ENCODE measurements around the gene FXYD5. TPM values are rescaled to one million over a fixed set of nuclear protein-coding genes. Genes with fewer than 3 reads are reported as not detected.

Gene FXYD5
- total and polyA plus RNA-seq, 7 experiments from 2014 or later: 362 to 575 (median 407) TPM

GRCh38 chr19:35179830-35180229 lies 25.3 kb downstream of the FXYD5 start:
- Mint-ChIP-seq H3K27me3 (peaks cover 0 to 5% (median 0%) of the 10 kb centered on the region in 5 donors), H3K4me3 (peak overlapping the region in 9 of 10 donors; percentile 22 to 75 (median 58)), H3K9me3 (peaks cover 0 to 23% (median 4%) of the 10 kb centered on the region in 11 donors), H3K4me1 (peaks cover 26 to 59% (median 41%) of the 10 kb centered on the region in 7 donors), H3K27ac (peak overlapping the region; percentile 17 to 88 (median 53)), H3K36me3 (peaks cover 0 to 30% (median 0%) of the 10 kb centered on the region in 5 donors)
- no peaks in the 10 kb centered on the region for H3K27me3 ChIP-seq (ENCODE audit: control insufficient read depth in 2 of 2, insufficient read depth in 2 of 2, low read length in 2 of 2)
- DNase-seq (peak in 3 of 9 donors; percentile 25 to 29 (median 29)), ATAC-seq (no peak)
- H3K36me3 ChIP-seq (ENCODE audit: control insufficient read depth in 2 of 3, insufficient read depth in 3 of 3, low read length in 3 of 3): no peaks in the 10 kb centered on the region
- H3K4me3 ChIP-seq (ENCODE audit: low read length): no peak overlapping the region
- H3K4me1 ChIP-seq (ENCODE audit: control insufficient read depth in 2 of 2, insufficient read depth in 2 of 2, low read length in 2 of 2): peaks cover 0 to 14% of the 10 kb centered on the region in 2 donors
- ChIA-PET POLR2A (interaction anchor here (0.6 to 2.9 kb wide), 11 partner anchors 8 to 302 kb away, joined by 3 to 13 read pairs (median 5); partner anchors contain the start of gene FXYD5), CTCF (interaction anchor here (0.5 to 1.0 kb wide), 2 partner anchors 17 to 31 kb away, joined by 3 to 4 read pairs; no protein-coding TSS in a partner anchor)
- intact Hi-C loops (cut with micrococcal nuclease): no loop called here
- H3K9me3 ChIP-seq (ENCODE audit: control insufficient read depth in 2 of 3, low read length in 3 of 3): no peaks in the 10 kb centered on the region
- no peak overlapping the region for H3K27ac ChIP-seq (ENCODE audit: low read depth, low read length)

- H3K27me3 ChIP-seq (ENCODE audit: control insufficient read depth in 2 of 2, insufficient read depth in 2 of 2, low read length in 2 of 2): no peaks in the 10 kb centered on the region
- Mint-ChIP-seq H3K27ac (peak overlapping the region in 2 of 9 donors; percentile 2 to 13), H3K36me3 (peaks cover 0 to 28% (median 0%) of the 10 kb centered on the region in 5 donors), H3K4me1 (peaks cover 20 to 48% (median 36%) of the 10 kb centered on the region in 7 donors), H3K27me3 (peaks cover 0 to 7% (median 0%) of the 10 kb centered on the region in 5 donors), H3K4me3 (no peak overlapping the region), H3K9me3 (peaks cover 0 to 23% (median 4%) of the 10 kb centered on the region in 11 donors)
- H3K9me3 ChIP-seq (ENCODE audit: control insufficient read depth in 2 of 3, low read length in 3 of 3): no peaks in the 10 kb centered on the region
- intact Hi-C loops (cut with micrococcal nuclease): no loop called here
- DNase-seq (no peak), ATAC-seq (no peak)
- H3K27ac ChIP-seq (ENCODE audit: low read depth, low read length): no peak overlapping the region
- no peaks in the 10 kb centered on the region for H3K36me3 ChIP-seq (ENCODE audit: control insufficient read depth in 2 of 3, insufficient read depth in 3 of 3, low read length in 3 of 3)
- ChIA-PET CTCF (no interaction called here), POLR2A (interaction anchor here (0.9 to 2.7 kb wide), 6 partner anchors 9 to 83 kb away, joined by 3 to 13 read pairs (median 3); no protein-coding TSS in a partner anchor)
- H3K4me3 ChIP-seq (ENCODE audit: low read length): no peak overlapping the region
- H3K4me1 ChIP-seq (ENCODE audit: control insufficient read depth in 2 of 2, insufficient read depth in 2 of 2, low read length in 2 of 2): peaks cover 0 to 14% of the 10 kb centered on the region in 2 donors
These were observed 26.9 kb downstream of the FXYD5 start for GRCh38 chr19:35181387-35181786.

GRCh38 chr19:35184267-35184666 lies 29.7 kb downstream of the FXYD5 start:
- intact Hi-C loops (cut with micrococcal nuclease): no loop called here
- Mint-ChIP-seq H3K9me3 (peaks cover 0 to 14% (median 2%) of the 10 kb centered on the region in 11 donors), H3K4me3 (no peak overlapping the region), H3K4me1 (peaks cover 9 to 26% (median 20%) of the 10 kb centered on the region in 7 donors), H3K36me3 (peaks cover 0 to 15% (median 0%) of the 10 kb centered on the region in 5 donors), H3K27me3 (peaks cover 0 to 12% (median 0%) of the 10 kb centered on the region in 5 donors), H3K27ac (no peak overlapping the region)
- Histone ChIP-seq H3K27ac (ENCODE audit: low read depth, low read length) (no peak overlapping the region), H3K4me3 (ENCODE audit: low read length) (no peak overlapping the region), H3K9me3 (ENCODE audit: control insufficient read depth in 2 of 3, low read length in 3 of 3) (no peaks in the 10 kb centered on the region), H3K4me1 (ENCODE audit: control insufficient read depth in 2 of 2, insufficient read depth in 2 of 2, low read length in 2 of 2) (peaks cover 0 to 12% of the 10 kb centered on the region in 2 donors), H3K27me3 (ENCODE audit: control insufficient read depth in 2 of 2, insufficient read depth in 2 of 2, low read length in 2 of 2) (no peaks in the 10 kb centered on the region), H3K36me3 (ENCODE audit: control insufficient read depth in 2 of 3, insufficient read depth in 3 of 3, low read length in 3 of 3) (no peaks in the 10 kb centered on the region)
- DNase-seq: no peak
- no peak for ATAC-seq
- ChIA-PET POLR2A (interaction anchor here (0.8 to 1.1 kb wide), 3 partner anchors 13 to 51 kb away, joined by 3 to 4 read pairs (median 3); no protein-coding TSS in a partner anchor), CTCF (interaction anchor here (0.6 to 1.0 kb wide), 2 partner anchors 29 to 33 kb away, joined by 3 read pairs; no protein-coding TSS in a partner anchor)

GRCh38 chr19:35184884-35185283 lies 30.3 kb downstream of the FXYD5 start:
- DNase-seq (no peak), ATAC-seq (no peak)
- Histone ChIP-seq H3K4me1 (ENCODE audit: control insufficient read depth in 2 of 2, insufficient read depth in 2 of 2, low read length in 2 of 2) (peaks cover 0 to 6% of the 10 kb centered on the region in 2 donors), H3K36me3 (ENCODE audit: control insufficient read depth in 2 of 3, insufficient read depth in 3 of 3, low read length in 3 of 3) (no peaks in the 10 kb centered on the region), H3K27ac (ENCODE audit: low read depth, low read length) (no peak overlapping the region), H3K4me3 (ENCODE audit: low read length) (no peak overlapping the region), H3K27me3 (ENCODE audit: control insufficient read depth in 2 of 2, insufficient read depth in 2 of 2, low read length in 2 of 2) (no peaks in the 10 kb centered on the region), H3K9me3 (ENCODE audit: control insufficient read depth in 2 of 3, low read length in 3 of 3) (no peaks in the 10 kb centered on the region)
- peaks cover 0 to 15% (median 2%) of the 10 kb centered on the region in 11 donors for H3K9me3 Mint-ChIP-seq
- POLR2A ChIA-PET: interaction anchor here (1.1 kb wide), 1 partner anchor 13 kb away, joined by 3 read pairs; no protein-coding TSS in a partner anchor
- CTCF ChIA-PET: no interaction called here
- no peak overlapping the region for H3K4me3 Mint-ChIP-seq
- peaks cover 3 to 20% (median 14%) of the 10 kb centered on the region in 7 donors for H3K4me1 Mint-ChIP-seq
- intact Hi-C loops (cut with micrococcal nuclease): no loop called here
- H3K27me3 Mint-ChIP-seq: peaks cover 0 to 16% (median 0%) of the 10 kb centered on the region in 5 donors
- H3K36me3 Mint-ChIP-seq: peaks cover 0 to 14% (median 0%) of the 10 kb centered on the region in 5 donors
- no peak overlapping the region for H3K27ac Mint-ChIP-seq

GRCh38 chr19:35194012-35194984 lies 39.8 kb downstream of the FXYD5 start:
- H3K27ac Mint-ChIP-seq: peak overlapping the region in 3 of 9 donors; percentile 43 to 64 (median 44)
- POLR2A ChIA-PET: interaction anchor here (0.6 to 1.4 kb wide), 11 partner anchors 10 to 72 kb away, joined by 3 to 7 read pairs (median 4); partner anchors contain the start of gene FXYD7

GRCh38 chr19:35195830-35196229 lies 41.3 kb downstream of the FXYD5 start:
- ChIA-PET POLR2A (interaction anchor here (1.0 kb wide), 1 partner anchor 16 kb away, joined by 5 read pairs; no protein-coding TSS in a partner anchor), CTCF (interaction anchor here (0.6 kb wide), 1 partner anchor 42 kb away, joined by 5 read pairs; the partner anchor contains the start of gene FXYD5)
- H3K4me3 ChIP-seq (ENCODE audit: low read length): no peak overlapping the region
- intact Hi-C loops (cut with micrococcal nuclease): no loop called here
- H3K4me3 Mint-ChIP-seq: no peak overlapping the region
- DNase-seq (no peak), ATAC-seq (no peak)
- no peaks in the 10 kb centered on the region for H3K27me3 ChIP-seq (ENCODE audit: control insufficient read depth in 2 of 2, insufficient read depth in 2 of 2, low read length in 2 of 2)
- H3K36me3 ChIP-seq (ENCODE audit: control insufficient read depth in 2 of 3, insufficient read depth in 3 of 3, low read length in 3 of 3): no peaks in the 10 kb centered on the region
- peaks cover 0 to 9% (median 0%) of the 10 kb centered on the region in 5 donors for H3K27me3 Mint-ChIP-seq
- peaks cover 0 to 4% (median 0%) of the 10 kb centered on the region in 11 donors for H3K9me3 Mint-ChIP-seq
- peaks cover 10 to 36% (median 22%) of the 10 kb centered on the region in 7 donors for H3K4me1 Mint-ChIP-seq
- H3K4me1 ChIP-seq (ENCODE audit: control insufficient read depth in 2 of 2, insufficient read depth in 2 of 2, low read length in 2 of 2): no peaks in the 10 kb centered on the region
- H3K36me3 Mint-ChIP-seq: peaks cover 0 to 9% (median 0%) of the 10 kb centered on the region in 5 donors
- peak overlapping the region in 2 of 9 donors; percentile 64 to 82 for H3K27ac Mint-ChIP-seq
- no peak overlapping the region for H3K27ac ChIP-seq (ENCODE audit: low read depth, low read length)
- H3K9me3 ChIP-seq (ENCODE audit: control insufficient read depth in 2 of 3, low read length in 3 of 3): no peaks in the 10 kb centered on the region

More at GRCh38 chr19:35194012-35194984, 39.8 kb downstream of the FXYD5 start:
- Histone ChIP-seq H3K27ac (ENCODE audit: low read depth, low read length) (no peak overlapping the region), H3K36me3 (ENCODE audit: control insufficient read depth in 2 of 3, insufficient read depth in 3 of 3, low read length in 3 of 3) (no peaks in the 10 kb centered on the region), H3K9me3 (ENCODE audit: control insufficient read depth in 2 of 3, low read length in 3 of 3) (no peaks in the 10 kb centered on the region), H3K4me1 (ENCODE audit: control insufficient read depth in 2 of 2, insufficient read depth in 2 of 2, low read length in 2 of 2) (no peaks in the 10 kb centered on the region), H3K27me3 (ENCODE audit: control insufficient read depth in 2 of 2, insufficient read depth in 2 of 2, low read length in 2 of 2) (no peaks in the 10 kb centered on the region), H3K4me3 (ENCODE audit: low read length) (no peak overlapping the region)
- Mint-ChIP-seq H3K27me3 (peaks cover 0 to 21% (median 0%) of the 10 kb centered on the region in 5 donors), H3K4me3 (no peak overlapping the region), H3K4me1 (peaks cover 9 to 26% (median 19%) of the 10 kb centered on the region in 7 donors), H3K36me3 (peaks cover 0 to 9% (median 0%) of the 10 kb centered on the region in 5 donors), H3K9me3 (peaks cover 0 to 6% (median 0%) of the 10 kb centered on the region in 11 donors)
- CTCF ChIA-PET: interaction anchor here (0.6 to 0.7 kb wide), 2 partner anchors 19 to 22 kb away, joined by 3 to 4 read pairs; no protein-coding TSS in a partner anchor
- ATAC-seq (no peak), DNase-seq (no peak)
- intact Hi-C loops (cut with micrococcal nuclease): loop anchor here in 1 of 2 donors (5.0 kb wide), 1 partner anchor 73 kb away; the partner anchor contains the start of gene USF2

Measured in naive thymus-derived CD4-positive, alpha-beta T cell (primary cell).